Activated CD4-positive, alpha-beta T cell treated with anti-CD3 and anti-CD28 coated beads for 4 hours (primary cell): ENCODE data around the gene TTLL9.
"Not testable (repeated sequence)": the region's sequence is repeated elsewhere in the genome, so short reads cannot be mapped to it uniquely, and the experiment has no call there.

Experiments used
- DNase-seq, 2 donors: peaks; one replicate each; pipeline ENCODE4 v3.0.0-alpha.2; 2020

TTLL9 gene

GRCh38 chr20:31890646-31891045 is 20.2 kb downstream of the TTLL9 start:
- DNase-seq = no peak

- DNase-seq = no peak
These were observed 24.7 kb downstream of the TTLL9 start for GRCh38 chr20:31894980-31895675.

- no peak for DNase-seq
These were observed 25.6 kb downstream of the TTLL9 start for GRCh38 chr20:31896049-31896448.

- DNase-seq = no peak
These were observed 27.1 kb downstream of the TTLL9 start for GRCh38 chr20:31897541-31897940.

GRCh38 chr20:31901615-31902014 is 31.2 kb downstream of the TTLL9 start:
- DNase-seq = no peak

- no peak for DNase-seq
These were observed 33.4 kb downstream of the TTLL9 start for GRCh38 chr20:31903627-31904386.

- DNase-seq = no peak
These were observed 35.6 kb downstream of the TTLL9 start for GRCh38 chr20:31906001-31906400.

GRCh38 chr20:31907046-31907445 is 36.6 kb downstream of the TTLL9 start:
- DNase-seq = no peak

GRCh38 chr20:31908016-31908415 is 37.6 kb downstream of the TTLL9 start:
- no peak for DNase-seq

- DNase-seq = no peak
These were observed 38.0 kb downstream of the TTLL9 start for GRCh38 chr20:31908424-31908823.

- DNase-seq = no peak
These were observed 39.0 kb downstream of the TTLL9 start for GRCh38 chr20:31909253-31910070.

GRCh38 chr20:31910071-31910803 is 39.8 kb downstream of the TTLL9 start:
- no peak for DNase-seq

- no peak for DNase-seq
These were observed 43.2 kb downstream of the TTLL9 start for GRCh38 chr20:31913431-31914157.

- DNase-seq = no peak
These were observed 43.7 kb downstream of the TTLL9 start for GRCh38 chr20:31914170-31914569.

GRCh38 chr20:31915491-31916280 is 45.3 kb downstream of the TTLL9 start:
- DNase-seq = no peak

GRCh38 chr20:31916708-31917107 is 46.3 kb downstream of the TTLL9 start:
- no peak for DNase-seq

- DNase-seq = not testable (repeated sequence)
These were observed 47.6 kb downstream of the TTLL9 start for GRCh38 chr20:31917962-31918412.

GRCh38 chr20:31918466-31919105 is 48.2 kb downstream of the TTLL9 start:
- DNase-seq = no peak

- no peak for DNase-seq
These were observed 49.1 kb downstream of the TTLL9 start for GRCh38 chr20:31919410-31920155.
